ENCODE results near the gene SYCP2L.
A peak's percentile ranks its signal among the peaks of the same experiment; 100 is the strongest.

Gene SYCP2L

GRCh38 chr6:10838794-10839333, 48.0 kb upstream of the SYCP2L start:
- ChIA-PET POLR2A (interaction anchor here (0.6 to 0.9 kb wide), 3 partner anchors 48 to 357 kb away, joined by 5 to 8 read pairs (median 6); partner anchors contain the start of gene SYCP2L), CTCF (interaction anchor here (0.8 to 1.6 kb wide), 4 partner anchors 16 to 360 kb away, joined by 3 to 5 read pairs (median 4); no protein-coding TSS in a partner anchor)
- no peak for TF ChIP-seq ZNF585B (tag by site-specific recombination; IDR thresholded peaks at IDR 0.05)
- TF ChIP-seq KLF10 (tag by site-specific recombination; IDR thresholded peaks at IDR 0.05) = no peak
- no peak for TF ChIP-seq HOXA7 (CRISPR knock-in tag; IDR thresholded peaks at IDR 0.05; ENCODE audit: borderline replicate concordance)
- TF ChIP-seq ZNF157 (tag by site-specific recombination; IDR thresholded peaks at IDR 0.05) = no peak
- TF ChIP-seq ZNF221 (tag by site-specific recombination; IDR thresholded peaks at IDR 0.05; ENCODE audit: borderline replicate concordance) = no peak
- TF ChIP-seq ZBTB17 (tag by site-specific recombination; IDR thresholded peaks at IDR 0.05) = no peak
- Histone ChIP-seq H3K4me3 (ENCODE audit: low read depth, low read length) (peak overlapping the region; percentile 54), H3K9me3 (ENCODE audit: control insufficient read depth, insufficient read depth, low read depth, low read length) (no peaks in the 10 kb centered on the region), H3K36me3 (ENCODE audit: control insufficient read depth in 2 of 2, insufficient read depth in 1 of 2, low read length in 2 of 2) (no peaks in the 10 kb centered on the region), H3K4me1 (ENCODE audit: control insufficient read depth, insufficient read depth, low read length) (peaks cover 3% of the 10 kb centered on the region; the same call in 1 of the 2 replicates), H3K27ac (ENCODE audit: extremely low read depth, low read depth, low read length) (no peak overlapping the region)

DNA sequence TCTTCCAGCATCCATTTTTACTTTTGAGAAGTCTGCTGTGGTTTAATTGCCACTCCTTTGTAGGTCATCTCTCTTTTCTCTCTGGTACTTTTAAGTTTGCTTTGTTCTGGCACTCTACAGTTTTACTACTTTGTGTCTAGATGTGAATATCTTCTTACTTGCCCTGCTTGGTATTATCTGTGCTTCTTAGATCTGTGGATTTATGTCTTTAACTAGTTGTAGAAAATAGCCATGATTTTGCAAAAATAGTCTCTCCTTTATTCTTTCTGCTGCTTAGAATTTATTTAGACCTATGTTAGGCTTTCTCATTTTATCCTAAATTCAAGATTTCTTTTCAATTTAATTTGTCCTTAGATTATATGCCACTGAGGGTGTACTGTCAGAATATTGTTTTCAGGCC, 43.3 kb upstream of the SYCP2L start:
- Histone ChIP-seq H3K27ac (ENCODE audit: extremely low read depth, low read depth, low read length) (no peak overlapping the region), H3K9me3 (ENCODE audit: control insufficient read depth, insufficient read depth, low read depth, low read length) (no peaks in the 10 kb centered on the region), H3K4me3 (ENCODE audit: low read depth, low read length) (no peak overlapping the region), H3K4me1 (ENCODE audit: control insufficient read depth, insufficient read depth, low read length) (peaks cover 3% of the 10 kb centered on the region; the same call in 1 of the 2 replicates), H3K36me3 (ENCODE audit: control insufficient read depth in 2 of 2, insufficient read depth in 1 of 2, low read length in 2 of 2) (no peaks in the 10 kb centered on the region)
- TF ChIP-seq ZNF558 (tag by site-specific recombination; IDR thresholded peaks at IDR 0.05) = peak; percentile 99
- TF ChIP-seq, protein P1, sequence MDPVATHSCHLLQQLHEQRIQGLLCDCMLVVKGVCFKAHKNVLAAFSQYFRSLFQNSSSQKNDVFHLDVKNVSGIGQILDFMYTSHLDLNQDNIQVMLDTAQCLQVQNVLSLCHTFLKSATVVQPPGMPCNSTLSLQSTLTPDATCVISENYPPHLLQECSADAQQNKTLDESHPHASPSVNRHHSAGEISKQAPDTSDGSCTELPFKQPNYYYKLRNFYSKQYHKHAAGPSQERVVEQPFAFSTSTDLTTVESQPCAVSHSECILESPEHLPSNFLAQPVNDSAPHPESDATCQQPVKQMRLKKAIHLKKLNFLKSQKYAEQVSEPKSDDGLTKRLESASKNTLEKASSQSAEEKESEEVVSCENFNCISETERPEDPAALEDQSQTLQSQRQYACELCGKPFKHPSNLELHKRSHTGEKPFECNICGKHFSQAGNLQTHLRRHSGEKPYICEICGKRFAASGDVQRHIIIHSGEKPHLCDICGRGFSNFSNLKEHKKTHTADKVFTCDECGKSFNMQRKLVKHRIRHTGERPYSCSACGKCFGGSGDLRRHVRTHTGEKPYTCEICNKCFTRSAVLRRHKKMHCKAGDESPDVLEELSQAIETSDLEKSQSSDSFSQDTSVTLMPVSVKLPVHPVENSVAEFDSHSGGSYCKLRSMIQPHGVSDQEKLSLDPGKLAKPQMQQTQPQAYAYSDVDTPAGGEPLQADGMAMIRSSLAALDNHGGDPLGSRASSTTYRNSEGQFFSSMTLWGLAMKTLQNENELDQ (tag by site-specific recombination; IDR thresholded peaks at IDR 0.05; ENCODE audit: low read depth) = no peak
- ChIA-PET POLR2A (no interaction called here), CTCF (no interaction called here)

- CTCF ChIA-PET = interaction anchor here (0.5 to 1.5 kb wide), 6 partner anchors 11 to 369 kb away, joined by 3 to 5 read pairs (median 3); no protein-coding TSS in a partner anchor
- Histone ChIP-seq H3K4me1 (ENCODE audit: control insufficient read depth, insufficient read depth, low read length) (no peaks in the 10 kb centered on the region; the same call in 1 of the 2 replicates), H3K36me3 (ENCODE audit: control insufficient read depth in 2 of 2, insufficient read depth in 1 of 2, low read length in 2 of 2) (no peaks in the 10 kb centered on the region), H3K27ac (ENCODE audit: extremely low read depth, low read depth, low read length) (no peak overlapping the region), H3K4me3 (ENCODE audit: low read depth, low read length) (no peak overlapping the region), H3K9me3 (ENCODE audit: control insufficient read depth, insufficient read depth, low read depth, low read length) (no peaks in the 10 kb centered on the region)
- POLR2A ChIA-PET = interaction anchor here (0.6 kb wide), 1 partner anchor 275 kb away, joined by 4 read pairs; no protein-coding TSS in a partner anchor
- TF ChIP-seq KLF17 (tag by site-specific recombination; IDR thresholded peaks at IDR 0.05) = no peak
- peak; percentile 14; the same call in 1 of the 2 replicates for TF ChIP-seq ZNF654 (tag by site-specific recombination; IDR thresholded peaks at IDR 0.05; ENCODE audit: low read depth)
Measured at GRCh38 chr6:10847684-10848083, 39.2 kb upstream of the SYCP2L start.

GRCh38 chr6:10849901-10850300, 37.0 kb upstream of the SYCP2L start:
- Histone ChIP-seq H3K4me1 (ENCODE audit: control insufficient read depth, insufficient read depth, low read length) (no peaks in the 10 kb centered on the region; the same call in 1 of the 2 replicates), H3K4me3 (ENCODE audit: low read depth, low read length) (no peak overlapping the region), H3K36me3 (ENCODE audit: control insufficient read depth in 2 of 2, insufficient read depth in 1 of 2, low read length in 2 of 2) (no peaks in the 10 kb centered on the region), H3K9me3 (ENCODE audit: control insufficient read depth, insufficient read depth, low read depth, low read length) (no peaks in the 10 kb centered on the region), H3K27ac (ENCODE audit: extremely low read depth, low read depth, low read length) (no peak overlapping the region)
- ChIA-PET CTCF (interaction anchor here (0.7 kb wide), 2 partner anchors 16 to 39 kb away, joined by 3 read pairs; no protein-coding TSS in a partner anchor), POLR2A (interaction anchor here (0.7 kb wide), 1 partner anchor 36 kb away, joined by 6 read pairs; no protein-coding TSS in a partner anchor)
- no peak for TF ChIP-seq ZNF423 (tag by site-specific recombination; IDR thresholded peaks at IDR 0.05)
- TF ChIP-seq ZBTB11 (tag by site-specific recombination; conservative IDR thresholded peaks at IDR 0.05; ENCODE audit: low read depth) = no peak
- no peak for TF ChIP-seq ZNF610 (tag by site-specific recombination; IDR thresholded peaks at IDR 0.05; ENCODE audit: borderline replicate concordance)
- no peak for TF ChIP-seq ZNF843 (tag by site-specific recombination; IDR thresholded peaks at IDR 0.05)
- TF ChIP-seq, protein P2, sequence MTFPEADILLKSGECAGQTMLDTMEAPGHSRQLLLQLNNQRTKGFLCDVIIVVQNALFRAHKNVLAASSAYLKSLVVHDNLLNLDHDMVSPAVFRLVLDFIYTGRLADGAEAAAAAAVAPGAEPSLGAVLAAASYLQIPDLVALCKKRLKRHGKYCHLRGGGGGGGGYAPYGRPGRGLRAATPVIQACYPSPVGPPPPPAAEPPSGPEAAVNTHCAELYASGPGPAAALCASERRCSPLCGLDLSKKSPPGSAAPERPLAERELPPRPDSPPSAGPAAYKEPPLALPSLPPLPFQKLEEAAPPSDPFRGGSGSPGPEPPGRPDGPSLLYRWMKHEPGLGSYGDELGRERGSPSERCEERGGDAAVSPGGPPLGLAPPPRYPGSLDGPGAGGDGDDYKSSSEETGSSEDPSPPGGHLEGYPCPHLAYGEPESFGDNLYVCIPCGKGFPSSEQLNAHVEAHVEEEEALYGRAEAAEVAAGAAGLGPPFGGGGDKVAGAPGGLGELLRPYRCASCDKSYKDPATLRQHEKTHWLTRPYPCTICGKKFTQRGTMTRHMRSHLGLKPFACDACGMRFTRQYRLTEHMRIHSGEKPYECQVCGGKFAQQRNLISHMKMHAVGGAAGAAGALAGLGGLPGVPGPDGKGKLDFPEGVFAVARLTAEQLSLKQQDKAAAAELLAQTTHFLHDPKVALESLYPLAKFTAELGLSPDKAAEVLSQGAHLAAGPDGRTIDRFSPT (tag by site-specific recombination; IDR thresholded peaks at IDR 0.05) = no peak
- TF ChIP-seq SALL2 (tag by site-specific recombination; IDR thresholded peaks at IDR 0.05; ENCODE audit: borderline replicate concordance) = no peak
- no peak for TF ChIP-seq YY2 (tag by site-specific recombination; IDR thresholded peaks at IDR 0.05)
